ENCODE results near the gene CD48. TPM values are rescaled to one million over a fixed set of nuclear protein-coding genes. Genes with fewer than 3 reads are reported as not detected.
"Not testable (repeated sequence)": the region's sequence is repeated elsewhere in the genome, so short reads cannot be mapped to it uniquely, and the experiment has no call there.

Gene CD48
- polyA plus RNA-seq, 4 donors: 1.1 to 1.8 (median 1.5) TPM

GRCh38 chr1:160742428-160743127 is 31.0 kb upstream of the CD48 start:
- DNase-seq (ENCODE audit: low read depth in 4 of 4, low spot score in 3 of 4): no peak

GRCh38 chr1:160741612-160742348 is 30.2 kb upstream of the CD48 start:
- DNase-seq (ENCODE audit: low read depth in 4 of 4, low spot score in 3 of 4): no peak

- DNase-seq (ENCODE audit: low read depth in 4 of 4, low spot score in 3 of 4): no peak
Measured at GRCh38 chr1:160741092-160741501, 29.5 kb upstream of the CD48 start.

GRCh38 chr1:160740133-160740688 is 28.6 kb upstream of the CD48 start:
- no peak for DNase-seq (ENCODE audit: low read depth in 4 of 4, low spot score in 3 of 4)

GRCh38 chr1:160739098-160739511 is 27.5 kb upstream of the CD48 start, which contains the start of gene SLAMF7:
SLAMF7 (plus strand) TSS chr1:160739247; CDS start chr1:160739302, 55 bp downstream.
- no peak for DNase-seq (ENCODE audit: low read depth in 4 of 4, low spot score in 3 of 4)

GRCh38 chr1:160738271-160738670 is 26.6 kb upstream of the CD48 start:
- no peak for DNase-seq (ENCODE audit: low read depth in 4 of 4, low spot score in 3 of 4)

- DNase-seq (ENCODE audit: low read depth in 4 of 4, low spot score in 3 of 4): no peak
Measured at GRCh38 chr1:160734301-160734700, 22.7 kb upstream of the CD48 start.

GRCh38 chr1:160733898-160734297 is 22.3 kb upstream of the CD48 start:
- no peak for DNase-seq (ENCODE audit: low read depth in 4 of 4, low spot score in 3 of 4)

- no peak for DNase-seq (ENCODE audit: low read depth in 4 of 4, low spot score in 3 of 4)
Measured at GRCh38 chr1:160731990-160732389, 20.4 kb upstream of the CD48 start.

- DNase-seq (ENCODE audit: low read depth in 4 of 4, low spot score in 3 of 4): not testable (repeated sequence)
Measured at GRCh38 chr1:160731564-160731963, 19.9 kb upstream of the CD48 start.

- no peak for DNase-seq (ENCODE audit: low read depth in 4 of 4, low spot score in 3 of 4)
Measured at GRCh38 chr1:160727316-160727640, 15.7 kb upstream of the CD48 start.

- DNase-seq (ENCODE audit: low read depth in 4 of 4, low spot score in 3 of 4): peak; percentile 44 to 52 (median 48)
Measured at GRCh38 chr1:160726498-160727315, 15.1 kb upstream of the CD48 start.

- DNase-seq (ENCODE audit: low read depth in 4 of 4, low spot score in 3 of 4): no peak
Measured at GRCh38 chr1:160726114-160726497, 14.5 kb upstream of the CD48 start.

- no peak for DNase-seq (ENCODE audit: low read depth in 4 of 4, low spot score in 3 of 4)
Measured at GRCh38 chr1:160724465-160725242, 13.0 kb upstream of the CD48 start.

GRCh38 chr1:160723332-160723731 is 11.7 kb upstream of the CD48 start:
- no peak for DNase-seq (ENCODE audit: low read depth in 4 of 4, low spot score in 3 of 4)

- no peak for DNase-seq (ENCODE audit: low read depth in 4 of 4, low spot score in 3 of 4)
Measured at GRCh38 chr1:160722726-160723125, 11.1 kb upstream of the CD48 start.

- no peak for DNase-seq (ENCODE audit: low read depth in 4 of 4, low spot score in 3 of 4)
Measured at GRCh38 chr1:160721473-160721872, 9.9 kb upstream of the CD48 start.

GRCh38 chr1:160720356-160721085 is 8.9 kb upstream of the CD48 start:
- DNase-seq (ENCODE audit: low read depth in 4 of 4, low spot score in 3 of 4): no peak

- DNase-seq (ENCODE audit: low read depth in 4 of 4, low spot score in 3 of 4): no peak
Measured at GRCh38 chr1:160718210-160718609, 6.6 kb upstream of the CD48 start.

GRCh38 chr1:160717306-160717705 is 5.7 kb upstream of the CD48 start:
- DNase-seq (ENCODE audit: low read depth in 4 of 4, low spot score in 3 of 4): no peak

Data from right renal pelvis (tissue), 4 donors.